ENCODE measurements around the gene ZNF674. TPM values are rescaled to one million over a fixed set of nuclear protein-coding genes. Genes with fewer than 3 reads are reported as not detected.

The ZNF674 gene
- total RNA-seq, 1 donor from 2014 or later: 5.6 TPM

GRCh38 chrX:46567388-46567787, 22.2 kb upstream of the ZNF674 start:
- H3K27me3 ChIP-seq (ENCODE audit: low read depth): no peaks in the 10 kb centered on the region
- no peak overlapping the region for H3K27ac ChIP-seq
- H3K4me1 ChIP-seq: no peaks in the 10 kb centered on the region
- DNase-seq (no peak), ATAC-seq (no peak)
- intact Hi-C loops (cut with DNase I): no loop called here
- no peak overlapping the region for H3K4me3 ChIP-seq
- H3K36me3 ChIP-seq: no peaks in the 10 kb centered on the region
- H3K9me3 ChIP-seq: no peaks in the 10 kb centered on the region
- no peak for TF ChIP-seq CTCF (IDR thresholded peaks at IDR 0.05)

GRCh38 chrX:46561824-46562657, 16.8 kb upstream of the ZNF674 start:
- Histone ChIP-seq H3K4me3 (no peak overlapping the region), H3K27me3 (ENCODE audit: low read depth) (no peaks in the 10 kb centered on the region), H3K36me3 (no peaks in the 10 kb centered on the region), H3K4me1 (no peaks in the 10 kb centered on the region), H3K9me3 (no peaks in the 10 kb centered on the region), H3K27ac (no peak overlapping the region)
- DNase-seq: peak; percentile 47
- TF ChIP-seq CTCF (IDR thresholded peaks at IDR 0.05): no peak
- intact Hi-C loops (cut with DNase I): no loop called here
- ATAC-seq: peak; percentile 77 to 83

- H3K4me1 ChIP-seq: no peaks in the 10 kb centered on the region
- no peaks in the 10 kb centered on the region for H3K9me3 ChIP-seq
- DNase-seq (no peak), ATAC-seq (no peak)
- intact Hi-C loops (cut with DNase I): no loop called here
- H3K4me3 ChIP-seq: no peak overlapping the region
- no peak for TF ChIP-seq CTCF (IDR thresholded peaks at IDR 0.05)
- H3K27ac ChIP-seq: no peak overlapping the region
- H3K36me3 ChIP-seq: no peaks in the 10 kb centered on the region
- no peaks in the 10 kb centered on the region for H3K27me3 ChIP-seq (ENCODE audit: low read depth)
These were observed 13.8 kb upstream of the ZNF674 start for GRCh38 chrX:46559062-46559461.

GRCh38 chrX:46554942-46555341, 9.7 kb upstream of the ZNF674 start:
- Histone ChIP-seq H3K4me3 (no peak overlapping the region), H3K27ac (no peak overlapping the region), H3K9me3 (no peaks in the 10 kb centered on the region), H3K36me3 (no peaks in the 10 kb centered on the region), H3K27me3 (ENCODE audit: low read depth) (no peaks in the 10 kb centered on the region), H3K4me1 (no peaks in the 10 kb centered on the region)
- TF ChIP-seq CTCF (IDR thresholded peaks at IDR 0.05): peak; percentile 33
- ATAC-seq (peak; percentile 41 to 67), DNase-seq (no peak)
- intact Hi-C loops (cut with DNase I): no loop called here

GRCh38 chrX:46553935-46554334, 8.7 kb upstream of the ZNF674 start:
- H3K9me3 ChIP-seq: no peaks in the 10 kb centered on the region
- ATAC-seq (peak; percentile 84), DNase-seq (peak; percentile 50)
- no peaks in the 10 kb centered on the region for H3K36me3 ChIP-seq
- H3K4me1 ChIP-seq: no peaks in the 10 kb centered on the region
- TF ChIP-seq CTCF (IDR thresholded peaks at IDR 0.05): no peak
- no peaks in the 10 kb centered on the region for H3K27me3 ChIP-seq (ENCODE audit: low read depth)
- no peak overlapping the region for H3K4me3 ChIP-seq
- no peak overlapping the region for H3K27ac ChIP-seq
- intact Hi-C loops (cut with DNase I): no loop called here
